ENCODE data around the gene RNF217.

DNA sequence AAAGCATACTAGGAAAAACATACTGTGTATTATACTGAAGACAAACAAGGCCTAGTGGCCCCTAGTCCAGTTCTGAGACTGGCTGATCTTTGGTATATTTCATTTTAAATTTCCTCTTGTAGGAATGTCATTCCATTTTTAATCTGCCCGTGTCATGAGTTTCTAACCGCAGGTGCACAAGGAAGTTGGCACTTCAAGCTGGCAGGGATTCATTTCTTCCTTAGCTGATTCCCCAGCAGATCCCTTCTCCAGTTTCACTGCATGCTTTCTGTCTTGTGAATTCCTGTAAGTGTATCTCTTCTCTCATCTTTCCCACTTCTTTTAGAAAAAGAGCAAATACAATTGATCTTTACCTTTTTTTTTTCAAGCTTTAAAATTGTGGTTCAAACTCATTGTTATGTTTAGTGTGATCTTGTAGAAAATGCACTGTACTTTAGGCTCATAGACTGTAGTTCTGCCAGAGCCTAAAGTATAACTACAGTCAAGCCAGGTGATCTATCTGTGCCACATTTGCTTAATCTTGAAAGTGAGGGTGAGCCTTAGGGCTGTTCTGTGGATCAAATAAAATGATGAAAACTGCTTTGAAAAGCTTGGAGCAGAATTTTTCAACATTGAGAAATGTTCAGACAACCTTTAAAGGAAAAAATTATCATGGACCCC lies 37.0 kb downstream of the RNF217 start:
- no peak for TF ChIP-seq POLR2A (IDR thresholded peaks at IDR 0.05)
- TF ChIP-seq, protein P1, sequence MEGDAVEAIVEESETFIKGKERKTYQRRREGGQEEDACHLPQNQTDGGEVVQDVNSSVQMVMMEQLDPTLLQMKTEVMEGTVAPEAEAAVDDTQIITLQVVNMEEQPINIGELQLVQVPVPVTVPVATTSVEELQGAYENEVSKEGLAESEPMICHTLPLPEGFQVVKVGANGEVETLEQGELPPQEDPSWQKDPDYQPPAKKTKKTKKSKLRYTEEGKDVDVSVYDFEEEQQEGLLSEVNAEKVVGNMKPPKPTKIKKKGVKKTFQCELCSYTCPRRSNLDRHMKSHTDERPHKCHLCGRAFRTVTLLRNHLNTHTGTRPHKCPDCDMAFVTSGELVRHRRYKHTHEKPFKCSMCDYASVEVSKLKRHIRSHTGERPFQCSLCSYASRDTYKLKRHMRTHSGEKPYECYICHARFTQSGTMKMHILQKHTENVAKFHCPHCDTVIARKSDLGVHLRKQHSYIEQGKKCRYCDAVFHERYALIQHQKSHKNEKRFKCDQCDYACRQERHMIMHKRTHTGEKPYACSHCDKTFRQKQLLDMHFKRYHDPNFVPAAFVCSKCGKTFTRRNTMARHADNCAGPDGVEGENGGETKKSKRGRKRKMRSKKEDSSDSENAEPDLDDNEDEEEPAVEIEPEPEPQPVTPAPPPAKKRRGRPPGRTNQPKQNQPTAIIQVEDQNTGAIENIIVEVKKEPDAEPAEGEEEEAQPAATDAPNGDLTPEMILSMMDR (IDR thresholded peaks at IDR 0.05): no peak

Data from transverse colon (tissue), 3 donors.